Right lobe of liver (tissue), 6 donors: ENCODE results near the gene GPX5. TPM values are rescaled to one million over a fixed set of nuclear protein-coding genes. Genes with fewer than 3 reads are reported as not detected.

Source experiments
- ATAC-seq, 4 donors: fragments of 200-7000 bp; cut with Tn5 transposase; one replicate each; pipeline ENCODE4 v1.9.1; 2020; ENCODE audit warnings: mild to moderate bottlenecking in 4 of 4, moderate library complexity in 4 of 4
- DNase-seq, 3 donors: peaks; one replicate each; pipeline ENCODE4 v3.0.0-alpha.2; 2020
- H3K27ac ChIP-seq, 3 donors: fragments of 200-600 bp; one replicate each; pipeline ENCODE4 v1.8.0; 2022
- H3K27me3 ChIP-seq, 2 donors: fragments of 200-600 bp; one replicate each; pipeline ENCODE4 v1.8.0; 2022
- H3K36me3 ChIP-seq, 4 donors: fragments of 200-600 bp; sonication (generic) in 1 of 4; one replicate each; pipeline versions ENCODE4 v1.5.1 to v1.8.0; 2017 to 2022; ENCODE audit warnings: control low read depth in 1 of 4
- H3K4me1 ChIP-seq, 4 donors: fragments of 200-600 bp; sonication (generic) in 1 of 4; one replicate each; pipeline versions ENCODE4 v1.5.1 to v1.8.0; 2017 to 2022; ENCODE audit warnings: control low read depth in 1 of 4
- H3K4me3 ChIP-seq, 3 donors: fragments of 200-600 bp; one replicate each; pipeline ENCODE4 v1.8.0; 2022
- H3K9me3 ChIP-seq, 4 donors: fragments of 200-600 bp; sonication (generic) in 1 of 4; one replicate each; pipeline versions ENCODE4 v1.5.1 to v1.8.0; 2017 to 2022; ENCODE audit warnings: control low read depth in 1 of 4
- CTCF ChIP-seq, 4 donors: fragments of 200-600 bp in 3 of 4; fragments of 450-650 bp in 1 of 4; IDR thresholded peaks; one replicate each; pipeline versions ENCODE4 v1.5.1 to v1.8.0; 2016 to 2022; ENCODE audit warnings: antibody characterized with exemption in 4 of 4, mild to moderate bottlenecking in 2 of 4
- POLR2A ChIP-seq: fragments of 450-650 bp; IDR thresholded peaks from one replicate; pipeline ENCODE4 v1.6.1; 2017; ENCODE audit warnings: antibody characterized with exemption, mild to moderate bottlenecking
- WGBS: methylation state at CpG from one replicate; pipeline ENCODE4 v1.1.6; 2018; ENCODE audit warnings: low coverage, low lambda C conversion rate; ENCODE audit not compliant: insufficient coverage; ENCODE audit errors: missing lambda C conversion rate; 5-methylcytosine and 5-hydroxymethylcytosine counted together
- intact Hi-C, 2 donors: fragments of 100-400 bp; cut with DNase I; formaldehyde crosslinking; loops; one replicate each; pipeline versions ENCODE4 v1.11.2 to v1.14.1; 2022
- total RNA-seq, 6 experiments: library from RNA; depleted of rRNA in 2 of 6; stranded (reverse); fragments of >200 nt in 2 of 6; fragmentation: NEBNext Ultra II Directional in 3 of 6; extraction: Animal tissue kit (Norgen Biotek cat#: 25700) in 3 of 6; gene quantifications; one replicate each; pipeline versions ENCODE4 v1.1.0 to v1.2.4, GENCODE V29; 2016 to 2023
- donor health status: DM: no; HTN: yes; CAD: no.
- donor health status: DM: no; HTN: no; CAD: no.
- donor health status: DM: no; HTN: no; CAD: no.
- donor health status: DM: no; HTN: yes; CAD: no.
- donor health status: DM: no; HTN: yes; CAD: no.

Gene GPX5
- total RNA-seq, 6 experiments from 2014 or later, result not detected

DNA sequence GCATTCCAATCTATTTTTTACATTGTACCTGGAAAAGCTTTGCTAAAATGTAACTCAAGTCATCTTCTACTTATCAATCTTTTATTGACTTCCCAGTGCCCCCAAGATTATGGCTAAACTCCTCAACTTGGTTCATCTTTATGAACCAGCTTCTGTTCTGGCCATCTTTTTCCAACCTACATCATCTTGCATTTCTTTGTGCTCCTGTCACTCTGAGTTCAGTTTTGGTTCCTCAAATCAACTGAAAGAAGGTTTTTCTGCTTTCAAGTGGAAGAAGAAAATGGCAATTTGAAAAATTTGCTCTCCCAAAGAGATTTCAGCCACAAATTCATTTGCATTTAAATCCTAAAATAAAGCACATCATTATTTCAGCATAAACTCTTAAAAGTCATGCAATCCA lies 41.8 kb downstream of the GPX5 start:
- Histone ChIP-seq H3K4me3 (no peak overlapping the region), H3K4me1 (peaks cover 0 to 5% (median 0%) of the 10 kb centered on the region in 4 donors), H3K27ac (no peak overlapping the region), H3K36me3 (no peaks in the 10 kb centered on the region), H3K9me3 (no peaks in the 10 kb centered on the region), H3K27me3 (no peaks in the 10 kb centered on the region)
- ATAC-seq (no peak), DNase-seq (no peak)
- intact Hi-C loops, result no loop called here
- TF ChIP-seq POLR2A (no peak), CTCF (IDR thresholded peaks at IDR 0.05) (no peak)

GRCh38 chr6:28568515-28569108 lies 42.9 kb downstream of the GPX5 start:
- TF ChIP-seq POLR2A (no peak), CTCF (IDR thresholded peaks at IDR 0.05) (no peak)
- H3K36me3 ChIP-seq, result no peaks in the 10 kb centered on the region
- WGBS, result 96% methylated on average over 4 of the region's 4 CpGs
- H3K27me3 ChIP-seq, result no peaks in the 10 kb centered on the region
- intact Hi-C loops, result no loop called here
- no peaks in the 10 kb centered on the region for H3K9me3 ChIP-seq
- no peak overlapping the region for H3K4me3 ChIP-seq
- ATAC-seq (no peak), DNase-seq (no peak)
- no peak overlapping the region for H3K27ac ChIP-seq
- H3K4me1 ChIP-seq, result no peaks in the 10 kb centered on the region

DNA sequence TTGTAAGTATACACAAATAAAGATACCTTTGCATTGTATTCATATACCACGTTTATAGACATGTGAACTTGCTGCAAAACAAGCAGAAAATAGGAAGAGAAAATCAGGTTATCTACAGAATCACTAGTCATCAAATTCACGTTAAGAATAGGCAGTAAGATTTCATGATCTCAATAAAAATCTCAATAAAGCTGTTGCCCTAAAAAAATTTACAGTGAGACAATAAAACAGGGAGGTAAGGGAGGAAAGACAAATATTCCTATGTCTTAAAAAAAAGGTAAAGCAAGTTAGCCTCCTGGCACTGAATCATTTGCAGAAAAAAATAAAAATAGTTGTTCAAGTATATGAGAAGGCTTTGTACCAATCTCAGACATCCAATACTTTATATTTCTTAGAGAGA lies 44.1 kb downstream of the GPX5 start:
- ATAC-seq, result no peak
- Histone ChIP-seq H3K27me3 (no peaks in the 10 kb centered on the region), H3K27ac (no peak overlapping the region), H3K9me3 (no peaks in the 10 kb centered on the region), H3K36me3 (no peaks in the 10 kb centered on the region), H3K4me1 (no peaks in the 10 kb centered on the region), H3K4me3 (no peak overlapping the region)
- 54% methylated on average over 2 of the region's 2 CpGs for WGBS
- intact Hi-C loops, result loop anchor here in 1 of 2 donors (10.0 kb wide), 1 partner anchor 65 kb away; no protein-coding TSS in a partner anchor
- TF ChIP-seq POLR2A, result no peak
- no peak for TF ChIP-seq CTCF (IDR thresholded peaks at IDR 0.05)
- DNase-seq, result no peak

- intact Hi-C loops, result no loop called here
- Histone ChIP-seq H3K4me3 (no peak overlapping the region), H3K27ac (no peak overlapping the region), H3K27me3 (no peaks in the 10 kb centered on the region), H3K36me3 (no peaks in the 10 kb centered on the region), H3K9me3 (no peaks in the 10 kb centered on the region), H3K4me1 (no peaks in the 10 kb centered on the region)
- peak in 2 of 4 donors; percentile 25 to 70 for ATAC-seq
- DNase-seq, result no peak
- TF ChIP-seq POLR2A (no peak), CTCF (IDR thresholded peaks at IDR 0.05) (peak; percentile 32 to 39 (median 36))
These were observed 54.8 kb downstream of the GPX5 start for GRCh38 chr6:28580475-28580874.

- TF ChIP-seq POLR2A (no peak), CTCF (IDR thresholded peaks at IDR 0.05) (no peak)
- whole genome bisulfite sequencing, result 73% methylated on average over 2 of the region's 2 CpGs
- no peak overlapping the region for H3K4me3 ChIP-seq
- H3K27me3 ChIP-seq, result no peaks in the 10 kb centered on the region
- H3K9me3 ChIP-seq, result no peaks in the 10 kb centered on the region
- peaks cover 0 to 5% (median 0%) of the 10 kb centered on the region in 4 donors for H3K4me1 ChIP-seq
- DNase-seq, result no peak
- ATAC-seq, result no peak
- no peaks in the 10 kb centered on the region for H3K36me3 ChIP-seq
- no peak overlapping the region for H3K27ac ChIP-seq
- intact Hi-C loops, result no loop called here
These were observed 57.8 kb downstream of the GPX5 start for GRCh38 chr6:28583463-28583862.
